ENCODE measurements around the gene HS2ST1.

DNA sequence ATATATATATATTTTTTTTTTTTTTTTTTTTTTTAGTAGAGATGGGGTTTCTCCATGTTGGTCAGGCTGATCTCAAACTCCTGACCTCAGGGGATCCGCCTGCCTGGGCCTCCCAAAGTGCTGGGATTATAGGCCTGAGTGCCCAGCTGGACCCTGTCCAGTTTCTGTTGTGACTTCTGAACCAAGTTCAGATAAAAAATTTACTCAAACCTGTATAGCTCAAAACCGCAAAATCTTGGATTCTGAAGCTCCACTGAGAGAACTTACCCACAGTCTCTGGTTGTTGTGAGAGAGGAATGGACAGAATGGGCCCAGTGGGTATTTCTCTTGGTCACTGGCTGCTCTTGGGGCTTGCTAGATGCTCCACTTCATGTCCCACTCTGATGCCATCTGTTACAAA, 76.4 kb downstream of the HS2ST1 start:
- TF ChIP-seq, protein P1, sequence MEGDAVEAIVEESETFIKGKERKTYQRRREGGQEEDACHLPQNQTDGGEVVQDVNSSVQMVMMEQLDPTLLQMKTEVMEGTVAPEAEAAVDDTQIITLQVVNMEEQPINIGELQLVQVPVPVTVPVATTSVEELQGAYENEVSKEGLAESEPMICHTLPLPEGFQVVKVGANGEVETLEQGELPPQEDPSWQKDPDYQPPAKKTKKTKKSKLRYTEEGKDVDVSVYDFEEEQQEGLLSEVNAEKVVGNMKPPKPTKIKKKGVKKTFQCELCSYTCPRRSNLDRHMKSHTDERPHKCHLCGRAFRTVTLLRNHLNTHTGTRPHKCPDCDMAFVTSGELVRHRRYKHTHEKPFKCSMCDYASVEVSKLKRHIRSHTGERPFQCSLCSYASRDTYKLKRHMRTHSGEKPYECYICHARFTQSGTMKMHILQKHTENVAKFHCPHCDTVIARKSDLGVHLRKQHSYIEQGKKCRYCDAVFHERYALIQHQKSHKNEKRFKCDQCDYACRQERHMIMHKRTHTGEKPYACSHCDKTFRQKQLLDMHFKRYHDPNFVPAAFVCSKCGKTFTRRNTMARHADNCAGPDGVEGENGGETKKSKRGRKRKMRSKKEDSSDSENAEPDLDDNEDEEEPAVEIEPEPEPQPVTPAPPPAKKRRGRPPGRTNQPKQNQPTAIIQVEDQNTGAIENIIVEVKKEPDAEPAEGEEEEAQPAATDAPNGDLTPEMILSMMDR (IDR thresholded peaks at IDR 0.05; ENCODE audit: low read length), result no peak
- TF ChIP-seq EZH2 (IDR thresholded peaks at IDR 0.05; ENCODE audit: borderline replicate concordance, low read length), result no peak

Measured in OCI-LY1 (cell line).